Panc1 (cell line): Measurements from ENCODE around the gene PRICKLE3. TPM values are rescaled to one million over a fixed set of nuclear protein-coding genes. Genes with fewer than 3 reads are reported as not detected.

Experiments
- ATAC-seq: fragments of 200-7000 bp; cut with Tn5 transposase; 2 replicates; pipeline ENCODE4 v1.9.1; 2020; ENCODE audit warnings: mild to moderate bottlenecking, moderate library complexity
- BruUV-seq: library from RNA; stranded (reverse); fragments of 400-500 nt; replicated peaks from 2 replicates; lab custom pipeline; 2021; lab: Mats Ljungman, UMichigan
- CTCF ChIA-PET: fragments of 300-600 bp; sonication (Branson Sonifier 250); formaldehyde crosslinking; loops from one replicate; lab custom pipeline; 2022; ENCODE audit warnings: antibody characterized with exemption; lab: Charles Lee
- POLR2A ChIA-PET: fragments of 300-600 bp; sonication (Branson Sonifier 250); formaldehyde crosslinking; loops from one replicate; lab custom pipeline; 2022; ENCODE audit warnings: antibody characterized with exemption; lab: Charles Lee
- DNase-seq: peaks from one replicate; pipeline ENCODE4 v3.0.0-alpha.2; 2010; ENCODE audit warnings: low read depth, low spot score
- H3K27ac ChIP-seq: 2 replicates; pipeline ENCODE4 v1.5.1; 2011; ENCODE audit warnings: mild to moderate bottlenecking, low read length, inconsistent platforms
- H3K27me3 ChIP-seq: fragments of 200-500 bp; sonication (Bioruptor generic); 2 replicates; pipeline ENCODE4 v1.6.0; 2014; ENCODE audit warnings: low read length, inconsistent platforms; ENCODE audit not compliant: control insufficient read depth, insufficient read depth
- H3K36me3 ChIP-seq: fragments of 200-500 bp; sonication (Bioruptor generic); 2 replicates; pipeline ENCODE4 v1.5.1; 2014; ENCODE audit warnings: inconsistent platforms, mild to moderate bottlenecking, low read length, moderate library complexity; ENCODE audit not compliant: control insufficient read depth, insufficient read depth
- H3K4me1 ChIP-seq: 2 replicates; pipeline ENCODE4 v1.5.1; 2011; ENCODE audit warnings: inconsistent platforms, mild to moderate bottlenecking, low read length, moderate library complexity; ENCODE audit not compliant: control insufficient read depth, insufficient read depth
- H3K4me3 ChIP-seq, 2 experiments: 2 replicates each; pipeline ENCODE4 v1.5.1; 2011 to 2012; ENCODE audit warnings: low read depth in 2 of 2, low read length in 2 of 2, mild to moderate bottlenecking in 2 of 2, inconsistent platforms in 1 of 2, moderate library complexity in 1 of 2
- H3K9me3 ChIP-seq: fragments of 200-500 bp; sonication (Bioruptor generic); 2 replicates; pipeline ENCODE4 v1.5.1; 2014; ENCODE audit warnings: low read depth, mild to moderate bottlenecking, inconsistent platforms, low read length, moderate library complexity; ENCODE audit not compliant: control insufficient read depth, insufficient read depth
- CTCF ChIP-seq: fragments of 450-650 bp; IDR thresholded peaks from 2 replicates; pipeline ENCODE4 v1.5.1; 2017; ENCODE audit warnings: mild to moderate bottlenecking
- POLR2AphosphoS5 ChIP-seq: IDR thresholded peaks from 2 replicates; pipeline ENCODE4 v1.6.1; 2012; ENCODE audit warnings: mild to moderate bottlenecking, low read depth, low read length, moderate library complexity
- REST ChIP-seq, 2 experiments: IDR thresholded peaks; 2 replicates each; pipeline ENCODE4 v1.6.1; 2011 to 2012; ENCODE audit warnings: low read depth in 2 of 2, control low read depth in 1 of 2, low read length in 1 of 2, mild to moderate bottlenecking in 1 of 2, moderate library complexity in 1 of 2; ENCODE audit not compliant: insufficient read depth in 1 of 2
- SIN3A ChIP-seq: IDR thresholded peaks from 2 replicates; pipeline ENCODE4 v1.6.1; 2012; ENCODE audit warnings: low read depth, mild to moderate bottlenecking, low read length, moderate library complexity, borderline replicate concordance; ENCODE audit not compliant: insufficient read depth
- TCF7L2 ChIP-seq: IDR thresholded peaks from 2 replicates; pipeline ENCODE4 v1.6.1; 2011; ENCODE audit warnings: mild to moderate bottlenecking, low read depth, low read length, inconsistent platforms
- in situ Hi-C: cut with HindIII; loops from 2 replicates; pipeline ENCODE4 v1.10.0; 2016; ENCODE audit warnings: low sequenced_read_pairs, low pct_unique_long_range_greater_than_20kb
- intact Hi-C: fragments of 100-400 bp; cut with micrococcal nuclease; formaldehyde crosslinking; loops from one replicate; pipeline ENCODE4 v1.10.0; 2022; ENCODE audit not compliant: unreplicated experiment
- total RNA-seq: library from RNA; stranded (reverse); gene quantifications from one replicate; pipeline ENCODE4 v1.2.1, GENCODE V29; 2021; ENCODE audit not compliant: unreplicated experiment

The PRICKLE3 gene
- total RNA-seq, 1 experiment from 2014 or later: 40.1 TPM

GRCh38 chrX:49164589-49165360, 21.4 kb downstream of the PRICKLE3 start:
- ChIA-PET CTCF (interaction anchor here (0.5 kb wide), 1 partner anchor 9 kb away, joined by 3 read pairs; no protein-coding TSS in a partner anchor), POLR2A (no interaction called here)
- no peak for TF ChIP-seq TCF7L2
- TF ChIP-seq CTCF: no peak
- Histone ChIP-seq H3K27me3 (no peaks in the 10 kb centered on the region), H3K9me3 (no peaks in the 10 kb centered on the region), H3K4me1 (peaks cover 28% of the 10 kb centered on the region), H3K36me3 (no peaks in the 10 kb centered on the region), H3K4me3 (peak overlapping the region in 1 of 2 experiments; percentile 64; a peak in 2 of 4 replicates), H3K27ac (peak overlapping the region; percentile 93)
- in situ Hi-C loops (no loop called here), intact Hi-C loops (loop anchor here (5.0 kb wide), 1 partner anchor 42 kb away; the partner anchor contains the start of gene GPKOW)
- ATAC-seq (no peak), DNase-seq (no peak)
- BruUV-seq: no TSS peak

- H3K4me3 ChIP-seq: peak overlapping the region; percentile 40 to 57
- H3K9me3 ChIP-seq: no peaks in the 10 kb centered on the region
- no peaks in the 10 kb centered on the region for H3K27me3 ChIP-seq
- ChIA-PET POLR2A (interaction anchor here (0.6 kb wide), 2 partner anchors 27 to 261 kb away, joined by 3 to 4 read pairs; no protein-coding TSS in a partner anchor), CTCF (interaction anchor here (0.8 kb wide), 1 partner anchor 88 kb away, joined by 3 read pairs; no protein-coding TSS in a partner anchor)
- intact Hi-C loops (loop anchor here (5.0 kb wide), 1 partner anchor 41 kb away; the partner anchor contains the start of gene GPKOW), in situ Hi-C loops (no loop called here)
- ATAC-seq (peak; percentile 77), DNase-seq (no peak)
- TF ChIP-seq CTCF: peak; percentile 91
- TF ChIP-seq POLR2AphosphoS5: no peak
- 0 out of 4 replicates have a peak, but pooled peaks of 1 of the 2 experiments have one; percentile 34 for TF ChIP-seq REST (IDR thresholded peaks at IDR 0.05; ENCODE audit: insufficient read depth in 1 of 2, low read depth in 2 of 2, low read length in 1 of 2)
- no peak for TF ChIP-seq SIN3A
- TF ChIP-seq TCF7L2: no peak
- no TSS peak for BruUV-seq
- H3K36me3 ChIP-seq: no peaks in the 10 kb centered on the region
- H3K27ac ChIP-seq: peak overlapping the region; percentile 93
- peaks cover 28% of the 10 kb centered on the region for H3K4me1 ChIP-seq
These were observed 22.4 kb downstream of the PRICKLE3 start for GRCh38 chrX:49163555-49164419.
